Measurements from ENCODE around the gene MRPS14. TPM values are rescaled to one million over a fixed set of nuclear protein-coding genes. Genes with fewer than 3 reads are reported as not detected.
A peak's percentile ranks its signal among the peaks of the same experiment; 100 is the strongest.

Gene MRPS14
- polyA plus RNA-seq, 1 donor from 2014 or later = 43.4 TPM

- H3K27ac Mint-ChIP-seq = no peak overlapping the region
Observed at GRCh38 chr1:175000697-175001187, 22.5 kb downstream of the MRPS14 start.

GRCh38 chr1:174999936-175000696 lies 23.1 kb downstream of the MRPS14 start, which contains the start of gene CACYBP:
CACYBP (plus strand) TSS chr1:174999947; CDS start chr1:175000181, 234 bp downstream.
- H3K4me1 Mint-ChIP-seq = peaks cover 0 to 37% (median 31%) of the 10 kb centered on the region in 3 donors
- H3K9me3 Mint-ChIP-seq = no peaks in the 10 kb centered on the region
- H3K36me3 Mint-ChIP-seq = peaks cover 2% of the 10 kb centered on the region
- H3K27ac Mint-ChIP-seq = no peak within 1 kb of the TSS
- no peak within 1 kb of the TSS for H3K4me3 Mint-ChIP-seq
- no peaks in the 10 kb centered on the region for H3K27me3 Mint-ChIP-seq

More at GRCh38 chr1:175000697-175001187, 22.5 kb downstream of the MRPS14 start:
- H3K27me3 Mint-ChIP-seq = no peaks in the 10 kb centered on the region
- peaks cover 4% of the 10 kb centered on the region for H3K36me3 Mint-ChIP-seq
- peaks cover 0 to 41% (median 33%) of the 10 kb centered on the region in 3 donors for H3K4me1 Mint-ChIP-seq
- no peak overlapping the region for H3K4me3 Mint-ChIP-seq
- no peaks in the 10 kb centered on the region for H3K9me3 Mint-ChIP-seq

GRCh38 chr1:174999216-174999935 lies 23.8 kb downstream of the MRPS14 start:
- peaks cover 0 to 35% (median 31%) of the 10 kb centered on the region in 3 donors for H3K4me1 Mint-ChIP-seq
- no peak overlapping the region for H3K4me3 Mint-ChIP-seq
- H3K9me3 Mint-ChIP-seq = no peaks in the 10 kb centered on the region
- no peaks in the 10 kb centered on the region for H3K27me3 Mint-ChIP-seq
- peaks cover 2% of the 10 kb centered on the region for H3K36me3 Mint-ChIP-seq
- H3K27ac Mint-ChIP-seq = no peak overlapping the region

GRCh38 chr1:174998569-174999215 lies 24.5 kb downstream of the MRPS14 start:
- Mint-ChIP-seq H3K36me3 (peaks cover 2% of the 10 kb centered on the region), H3K4me1 (peaks cover 0 to 30% (median 29%) of the 10 kb centered on the region in 3 donors), H3K27me3 (no peaks in the 10 kb centered on the region), H3K27ac (no peak overlapping the region), H3K9me3 (no peaks in the 10 kb centered on the region), H3K4me3 (no peak overlapping the region)

GRCh38 chr1:174997041-174997440 lies 26.2 kb downstream of the MRPS14 start:
- Mint-ChIP-seq H3K4me1 (peaks cover 0 to 19% (median 17%) of the 10 kb centered on the region in 3 donors), H3K27ac (peak overlapping the region in 1 of 3 donors; percentile 92), H3K4me3 (peak overlapping the region in 1 of 4 donors; percentile 41), H3K36me3 (no peaks in the 10 kb centered on the region), H3K27me3 (no peaks in the 10 kb centered on the region), H3K9me3 (no peaks in the 10 kb centered on the region)

- Mint-ChIP-seq H3K9me3 (no peaks in the 10 kb centered on the region), H3K27ac (no peak overlapping the region)
Observed at GRCh38 chr1:174996476-174996875, 26.7 kb downstream of the MRPS14 start.

GRCh38 chr1:174995916-174996315 lies 27.3 kb downstream of the MRPS14 start:
- no peaks in the 10 kb centered on the region for H3K27me3 Mint-ChIP-seq
- no peak overlapping the region for H3K27ac Mint-ChIP-seq
- peaks cover 0 to 10% (median 9%) of the 10 kb centered on the region in 3 donors for H3K4me1 Mint-ChIP-seq
- no peaks in the 10 kb centered on the region for H3K36me3 Mint-ChIP-seq
- H3K9me3 Mint-ChIP-seq = no peaks in the 10 kb centered on the region
- no peak overlapping the region for H3K4me3 Mint-ChIP-seq

More at GRCh38 chr1:174996476-174996875, 26.7 kb downstream of the MRPS14 start:
- H3K27me3 Mint-ChIP-seq = no peaks in the 10 kb centered on the region
- no peaks in the 10 kb centered on the region for H3K36me3 Mint-ChIP-seq
- H3K4me3 Mint-ChIP-seq = no peak overlapping the region
- H3K4me1 Mint-ChIP-seq = peaks cover 0 to 15% (median 14%) of the 10 kb centered on the region in 3 donors

- Mint-ChIP-seq H3K4me3 (no peak overlapping the region), H3K36me3 (no peaks in the 10 kb centered on the region), H3K27ac (peak overlapping the region in 2 of 3 donors; percentile 14 to 53), H3K4me1 (peaks cover 4 to 13% (median 6%) of the 10 kb centered on the region in 3 donors), H3K9me3 (no peaks in the 10 kb centered on the region), H3K27me3 (no peaks in the 10 kb centered on the region)
Observed at GRCh38 chr1:174995121-174995520, 28.1 kb downstream of the MRPS14 start.

GRCh38 chr1:174991473-174991872 lies 31.8 kb downstream of the MRPS14 start:
- no peaks in the 10 kb centered on the region for H3K27me3 Mint-ChIP-seq
- peak overlapping the region in 1 of 4 donors; percentile 58 for H3K4me3 Mint-ChIP-seq
- H3K36me3 Mint-ChIP-seq = peaks cover 6% of the 10 kb centered on the region
- peak overlapping the region in 1 of 3 donors; percentile 65 for H3K27ac Mint-ChIP-seq
- H3K9me3 Mint-ChIP-seq = no peaks in the 10 kb centered on the region
- H3K4me1 Mint-ChIP-seq = peaks cover 12 to 20% (median 16%) of the 10 kb centered on the region in 3 donors

- Mint-ChIP-seq H3K27ac (peak overlapping the region; percentile 83 to 96 (median 94)), H3K4me3 (peak overlapping the region; percentile 61 to 90 (median 80)), H3K27me3 (no peaks in the 10 kb centered on the region), H3K9me3 (no peaks in the 10 kb centered on the region), H3K4me1 (peaks cover 12 to 20% (median 17%) of the 10 kb centered on the region in 3 donors), H3K36me3 (peaks cover 6% of the 10 kb centered on the region)
Observed at GRCh38 chr1:174990382-174990999, 32.7 kb downstream of the MRPS14 start.

GRCh38 chr1:174989536-174990220 lies 33.5 kb downstream of the MRPS14 start:
- Mint-ChIP-seq H3K9me3 (no peaks in the 10 kb centered on the region), H3K4me3 (peak overlapping the region; percentile 67 to 90 (median 82)), H3K36me3 (peaks cover 6% of the 10 kb centered on the region), H3K27me3 (no peaks in the 10 kb centered on the region), H3K27ac (peak overlapping the region; percentile 83 to 96 (median 94)), H3K4me1 (peaks cover 12 to 20% (median 17%) of the 10 kb centered on the region in 3 donors)

- H3K4me3 Mint-ChIP-seq = no peak overlapping the region
- no peaks in the 10 kb centered on the region for H3K27me3 Mint-ChIP-seq
- peaks cover 12 to 20% (median 17%) of the 10 kb centered on the region in 3 donors for H3K4me1 Mint-ChIP-seq
- H3K36me3 Mint-ChIP-seq = peaks cover 6% of the 10 kb centered on the region
- H3K27ac Mint-ChIP-seq = peak overlapping the region in 1 of 3 donors; percentile 96
- H3K9me3 Mint-ChIP-seq = no peaks in the 10 kb centered on the region
Observed at GRCh38 chr1:174988986-174989385, 34.2 kb downstream of the MRPS14 start.

- Mint-ChIP-seq H3K4me3 (peak overlapping the region in 1 of 4 donors; percentile 4), H3K36me3 (peaks cover 8% of the 10 kb centered on the region), H3K27me3 (no peaks in the 10 kb centered on the region), H3K9me3 (no peaks in the 10 kb centered on the region), H3K27ac (peak overlapping the region in 1 of 3 donors; percentile 96), H3K4me1 (peaks cover 13 to 20% (median 17%) of the 10 kb centered on the region in 3 donors)
Observed at GRCh38 chr1:174988539-174988938, 34.7 kb downstream of the MRPS14 start.

- Mint-ChIP-seq H3K27me3 (no peaks in the 10 kb centered on the region), H3K27ac (peak overlapping the region in 2 of 3 donors; percentile 45 to 74), H3K4me3 (no peak overlapping the region), H3K4me1 (peaks cover 11 to 16% (median 15%) of the 10 kb centered on the region in 3 donors), H3K9me3 (peaks cover 0 to 2% (median 0%) of the 10 kb centered on the region in 3 donors), H3K36me3 (peaks cover 14% of the 10 kb centered on the region)
Observed at GRCh38 chr1:174984952-174985351, 38.3 kb downstream of the MRPS14 start.
